HUES64 (cell line): ENCODE measurements around the gene SEMA6B.
"Not testable (repeated sequence)": the region's sequence is repeated elsewhere in the genome, so short reads cannot be mapped to it uniquely, and the experiment has no call there.

Experiments
- H3K27ac ChIP-seq: 2 replicates; pipeline ENCODE4 v1.7.0; 2013; ENCODE audit warnings: low read depth, low read length, inconsistent platforms
- H3K27me3 ChIP-seq: 2 replicates; pipeline ENCODE4 v1.6.1; 2013; ENCODE audit warnings: mild to moderate bottlenecking, low read length; ENCODE audit not compliant: insufficient read depth
- H3K36me3 ChIP-seq: 2 replicates; pipeline ENCODE4 v1.6.1; 2013; ENCODE audit warnings: mild to moderate bottlenecking, low read length; ENCODE audit not compliant: insufficient read depth
- H3K4me1 ChIP-seq: 2 replicates; pipeline ENCODE4 v1.6.1; 2013; ENCODE audit warnings: mild to moderate bottlenecking, low read length, moderate library complexity; ENCODE audit not compliant: insufficient read depth
- H3K4me3 ChIP-seq: 2 replicates; pipeline ENCODE4 v1.5.1; 2013; ENCODE audit warnings: mild to moderate bottlenecking, low read length, moderate library complexity
- H3K9ac ChIP-seq: 2 replicates; pipeline ENCODE4 v1.6.1; 2013; ENCODE audit warnings: mild to moderate bottlenecking, low read depth, low read length
- H3K9me3 ChIP-seq: 2 replicates; pipeline ENCODE4 v1.6.1; 2013; ENCODE audit warnings: low read depth, low read length; ENCODE audit not compliant: insufficient read depth
- WGBS: fragments of 150-250, 120-280 bp; methylation state at CpG from one replicate; pipeline ENCODE4 v1.1.7; 2013; ENCODE audit warnings: missing lambda C conversion rate; 5-methylcytosine and 5-hydroxymethylcytosine counted together

Gene SEMA6B

GRCh38 chr19:4553092-4553695 is 6.3 kb downstream of the SEMA6B start:
- Histone ChIP-seq H3K27ac (no peak overlapping the region), H3K4me3 (no peak overlapping the region), H3K27me3 (no peaks in the 10 kb centered on the region), H3K9ac (no peak overlapping the region), H3K9me3 (no peaks in the 10 kb centered on the region), H3K4me1 (no peaks in the 10 kb centered on the region; the same call in 1 of the 2 replicates), H3K36me3 (peaks cover 61% of the 10 kb centered on the region)

- Histone ChIP-seq H3K9me3 (no peaks in the 10 kb centered on the region), H3K4me1 (no peaks in the 10 kb centered on the region; the same call in 1 of the 2 replicates), H3K36me3 (peaks cover 65% of the 10 kb centered on the region), H3K27me3 (no peaks in the 10 kb centered on the region), H3K9ac (no peak overlapping the region), H3K4me3 (no peak overlapping the region), H3K27ac (no peak overlapping the region)
- 96% methylated on average over 18 of the region's 18 CpGs for WGBS
Observed at GRCh38 chr19:4552525-4552819, 7.0 kb downstream of the SEMA6B start.

- 90% methylated on average over 26 of the region's 26 CpGs for WGBS
Observed at GRCh38 chr19:4550479-4551050, 8.9 kb downstream of the SEMA6B start.

GRCh38 chr19:4550018-4550417 is 9.5 kb downstream of the SEMA6B start:
- H3K4me1 ChIP-seq, result no peaks in the 10 kb centered on the region
- no peaks in the 10 kb centered on the region for H3K9me3 ChIP-seq
- H3K27ac ChIP-seq, result no peak overlapping the region
- H3K4me3 ChIP-seq, result no peak overlapping the region
- no peaks in the 10 kb centered on the region for H3K27me3 ChIP-seq
- whole genome bisulfite sequencing, result 96% methylated on average over 18 of the region's 18 CpGs
- no peak overlapping the region for H3K9ac ChIP-seq
- H3K36me3 ChIP-seq, result peaks cover 60% of the 10 kb centered on the region

More at GRCh38 chr19:4550479-4551050, 8.9 kb downstream of the SEMA6B start:
- peaks cover 65% of the 10 kb centered on the region for H3K36me3 ChIP-seq
- no peak overlapping the region for H3K4me3 ChIP-seq
- no peaks in the 10 kb centered on the region for H3K9me3 ChIP-seq
- no peaks in the 10 kb centered on the region for H3K4me1 ChIP-seq
- H3K9ac ChIP-seq, result no peak overlapping the region
- H3K27ac ChIP-seq, result no peak overlapping the region
- no peaks in the 10 kb centered on the region for H3K27me3 ChIP-seq

- no peaks in the 10 kb centered on the region for H3K4me1 ChIP-seq
- H3K9ac ChIP-seq, result no peak overlapping the region
- no peak overlapping the region for H3K27ac ChIP-seq
- H3K9me3 ChIP-seq, result no peaks in the 10 kb centered on the region
- H3K27me3 ChIP-seq, result no peaks in the 10 kb centered on the region
- peaks cover 43% of the 10 kb centered on the region for H3K36me3 ChIP-seq
- H3K4me3 ChIP-seq, result no peak overlapping the region
- 94% methylated on average over 14 of the region's 14 CpGs for WGBS
Observed at GRCh38 chr19:4548238-4548584, 11.3 kb downstream of the SEMA6B start.

GRCh38 chr19:4547303-4548237 is 11.9 kb downstream of the SEMA6B start:
- WGBS, result 93% methylated on average over 32 of the region's 32 CpGs
- Histone ChIP-seq H3K9me3 (no peaks in the 10 kb centered on the region), H3K27me3 (no peaks in the 10 kb centered on the region), H3K27ac (no peak overlapping the region), H3K36me3 (peaks cover 36% of the 10 kb centered on the region), H3K4me1 (no peaks in the 10 kb centered on the region), H3K4me3 (no peak overlapping the region), H3K9ac (no peak overlapping the region)

GRCh38 chr19:4543842-4544647 is 15.4 kb downstream of the SEMA6B start:
- H3K9ac ChIP-seq, result no peak overlapping the region
- H3K27ac ChIP-seq, result no peak overlapping the region
- H3K4me1 ChIP-seq, result peaks cover 7% of the 10 kb centered on the region; the same call in 1 of the 2 replicates
- H3K4me3 ChIP-seq, result no peak overlapping the region
- H3K36me3 ChIP-seq, result peaks cover 14% of the 10 kb centered on the region; the same call in 1 of the 2 replicates
- H3K27me3 ChIP-seq, result no peaks in the 10 kb centered on the region
- 96% methylated on average over 86 of the region's 87 CpGs for WGBS
- H3K9me3 ChIP-seq, result 0 out of 2 replicates have a peak, but pooled peaks cover 4% of the 10 kb centered on the region

- Histone ChIP-seq H3K9me3 (0 out of 2 replicates have a peak, but pooled peaks cover 4% of the 10 kb centered on the region), H3K27me3 (no peaks in the 10 kb centered on the region), H3K27ac (no peak overlapping the region), H3K4me3 (no peak overlapping the region), H3K4me1 (peaks cover 7% of the 10 kb centered on the region; the same call in 1 of the 2 replicates), H3K36me3 (peaks cover 7% of the 10 kb centered on the region; the same call in 1 of the 2 replicates), H3K9ac (no peak overlapping the region)
- 94% methylated on average over 76 of the region's 77 CpGs for WGBS
Observed at GRCh38 chr19:4542896-4543841, 16.3 kb downstream of the SEMA6B start.

- 94% methylated on average over 12 of the region's 12 CpGs for WGBS
- H3K9me3 ChIP-seq, H3K27me3 ChIP-seq, H3K27ac ChIP-seq, H3K4me1 ChIP-seq, H3K36me3 ChIP-seq, H3K9ac ChIP-seq, H3K4me3 ChIP-seq: not testable (repeated sequence)
Observed at GRCh38 chr19:4541806-4542145, 17.7 kb downstream of the SEMA6B start.

GRCh38 chr19:4541114-4541805 is 18.2 kb downstream of the SEMA6B start:
- peaks cover 7% of the 10 kb centered on the region; the same call in 1 of the 2 replicates for H3K4me1 ChIP-seq
- 92% methylated on average over 12 of the region's 12 CpGs for WGBS
- H3K36me3 ChIP-seq, result 0 out of 2 replicates have a peak, but pooled peaks cover 2% of the 10 kb centered on the region
- no peak overlapping the region for H3K4me3 ChIP-seq
- H3K9ac ChIP-seq, result no peak overlapping the region
- H3K27ac ChIP-seq, result no peak overlapping the region
- 0 out of 2 replicates have a peak, but pooled peaks cover 4% of the 10 kb centered on the region for H3K9me3 ChIP-seq
- no peaks in the 10 kb centered on the region for H3K27me3 ChIP-seq
